Mesothelial cell of epicardium (in vitro differentiated cells): Measurements from ENCODE around the gene C19orf18. TPM values are rescaled to one million over a fixed set of nuclear protein-coding genes. Genes with fewer than 3 reads are reported as not detected.
A peak's percentile ranks its signal among the peaks of the same experiment; 100 is the strongest.

ENCODE experiments used
- DNase-seq, 2 experiments: peaks; one replicate each; pipeline ENCODE4 v3.0.0; 2021; ENCODE audit warnings: low spot score in 2 of 2; ENCODE audit not compliant: unreplicated experiment in 2 of 2
- H3K27ac Mint-ChIP-seq: 2 replicates; pipeline ENCODE4 v1.8.0; 2021; ENCODE audit warnings: mixed read lengths
- H3K27me3 Mint-ChIP-seq: 2 replicates; pipeline ENCODE4 v1.8.0; 2021; ENCODE audit warnings: low read depth, mixed read lengths
- H3K36me3 Mint-ChIP-seq: 2 replicates; pipeline ENCODE4 v1.8.0; 2021; ENCODE audit warnings: mixed read lengths
- H3K4me1 Mint-ChIP-seq: 2 replicates; pipeline ENCODE4 v1.8.0; 2021; ENCODE audit warnings: mixed read lengths
- H3K4me3 Mint-ChIP-seq: 2 replicates; pipeline ENCODE4 v1.8.0; 2021; ENCODE audit warnings: mild to moderate bottlenecking, moderate library complexity, mixed read lengths
- H3K9me3 Mint-ChIP-seq: 2 replicates; pipeline ENCODE4 v1.8.0; 2021; ENCODE audit warnings: mixed read lengths
- CTCF ChIP-seq: fragments of 200-600 bp; sonication (generic); IDR thresholded peaks from one replicate; pipeline ENCODE4 v1.5.0; 2021; ENCODE audit warnings: antibody characterized with exemption; ENCODE audit not compliant: unreplicated experiment
- total RNA-seq: library from RNA; stranded (reverse); gene quantifications from 3 replicates; pipeline ENCODE4 v1.2.1, GENCODE V29; 2021

The C19orf18 gene
- total RNA-seq, 1 donor from 2014 or later: 4.1 TPM

GRCh38 chr19:57964761-57965160 lies 9.6 kb downstream of the C19orf18 start:
- H3K9me3 Mint-ChIP-seq: peaks cover 45% of the 10 kb centered on the region
- TF ChIP-seq CTCF: no peak
- no peak overlapping the region for H3K4me3 Mint-ChIP-seq
- H3K27me3 Mint-ChIP-seq: no peaks in the 10 kb centered on the region
- peaks cover 37% of the 10 kb centered on the region for H3K36me3 Mint-ChIP-seq
- H3K27ac Mint-ChIP-seq: no peak overlapping the region
- no peaks in the 10 kb centered on the region for H3K4me1 Mint-ChIP-seq
- no peak for DNase-seq

- Mint-ChIP-seq H3K27me3 (no peaks in the 10 kb centered on the region), H3K9me3 (peaks cover 46% of the 10 kb centered on the region), H3K36me3 (peaks cover 31% of the 10 kb centered on the region), H3K4me3 (no peak overlapping the region), H3K4me1 (no peaks in the 10 kb centered on the region), H3K27ac (no peak overlapping the region)
- no peak for TF ChIP-seq CTCF
- DNase-seq: no peak
These were observed 12.5 kb downstream of the C19orf18 start for GRCh38 chr19:57961785-57962184.

GRCh38 chr19:57954996-57955395 lies 19.3 kb downstream of the C19orf18 start:
- no peak for TF ChIP-seq CTCF
- H3K4me3 Mint-ChIP-seq: no peak overlapping the region
- H3K9me3 Mint-ChIP-seq: peaks cover 50% of the 10 kb centered on the region
- no peaks in the 10 kb centered on the region for H3K27me3 Mint-ChIP-seq
- no peak overlapping the region for H3K27ac Mint-ChIP-seq
- DNase-seq: no peak
- no peaks in the 10 kb centered on the region for H3K4me1 Mint-ChIP-seq
- H3K36me3 Mint-ChIP-seq: peaks cover 11% of the 10 kb centered on the region

- H3K9me3 Mint-ChIP-seq: peaks cover 47% of the 10 kb centered on the region
- peaks cover 12% of the 10 kb centered on the region for H3K4me1 Mint-ChIP-seq
These were observed 24.6 kb downstream of the C19orf18 start for GRCh38 chr19:57949702-57950101.

GRCh38 chr19:57949296-57949695 lies 25.0 kb downstream of the C19orf18 start:
- no peak for TF ChIP-seq CTCF
- H3K4me1 Mint-ChIP-seq: peaks cover 12% of the 10 kb centered on the region
- no peaks in the 10 kb centered on the region for H3K27me3 Mint-ChIP-seq
- peaks cover 28% of the 10 kb centered on the region for H3K36me3 Mint-ChIP-seq
- no peak overlapping the region for H3K27ac Mint-ChIP-seq
- peaks cover 47% of the 10 kb centered on the region for H3K9me3 Mint-ChIP-seq
- no peak for DNase-seq
- no peak overlapping the region for H3K4me3 Mint-ChIP-seq

More at GRCh38 chr19:57949702-57950101, 24.6 kb downstream of the C19orf18 start:
- DNase-seq: no peak
- Mint-ChIP-seq H3K27me3 (no peaks in the 10 kb centered on the region), H3K27ac (no peak overlapping the region), H3K36me3 (peaks cover 24% of the 10 kb centered on the region), H3K4me3 (no peak overlapping the region)
- TF ChIP-seq CTCF: no peak

GRCh38 chr19:57947419-57948134 lies 26.8 kb downstream of the C19orf18 start, which contains the start of gene ZNF256:
Gene ZNF256 (minus strand): TSS chr19:57947706. CDS start chr19:57947474, 232 bp downstream.
- Mint-ChIP-seq H3K27me3 (no peaks in the 10 kb centered on the region), H3K27ac (peak within 1 kb of the TSS; percentile 86), H3K9me3 (peaks cover 51% of the 10 kb centered on the region), H3K4me1 (peaks cover 12% of the 10 kb centered on the region), H3K36me3 (peaks cover 45% of the 10 kb centered on the region), H3K4me3 (peak within 1 kb of the TSS; percentile 93)
- peak; percentile 62 for TF ChIP-seq CTCF
- peak; percentile 83 to 89 for DNase-seq
